Activated T-cell treated with anti-CD3 and anti-CD28 coated beads for 4 hours (primary cell): ENCODE results near the gene ANKRD11.
"Not testable (repeated sequence)": the region's sequence is repeated elsewhere in the genome, so short reads cannot be mapped to it uniquely, and the experiment has no call there.

Experiments
- DNase-seq: peaks from one replicate; pipeline ENCODE4 v3.0.0-alpha.2; 2020

Gene ANKRD11

DNA sequence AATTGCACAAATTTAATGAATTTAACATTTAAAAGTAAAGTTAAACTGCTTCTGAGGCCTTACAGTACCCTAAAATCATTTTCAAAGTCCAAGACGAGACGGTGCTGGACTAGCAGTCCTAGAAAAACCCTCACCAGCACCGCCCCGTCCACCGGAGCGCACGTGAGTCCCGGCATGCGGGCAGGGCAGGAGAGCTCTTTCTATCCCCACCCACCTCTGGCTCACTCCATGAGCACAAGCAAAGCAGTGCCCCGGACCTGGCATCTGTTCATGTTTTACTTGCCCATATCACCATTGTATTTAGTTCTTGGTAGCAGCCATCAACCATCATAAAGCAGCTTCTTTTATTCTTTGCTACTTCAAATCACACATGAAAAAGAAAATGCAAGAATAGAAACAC, 41.7 kb downstream of the ANKRD11 start:
- no peak for DNase-seq

DNA sequence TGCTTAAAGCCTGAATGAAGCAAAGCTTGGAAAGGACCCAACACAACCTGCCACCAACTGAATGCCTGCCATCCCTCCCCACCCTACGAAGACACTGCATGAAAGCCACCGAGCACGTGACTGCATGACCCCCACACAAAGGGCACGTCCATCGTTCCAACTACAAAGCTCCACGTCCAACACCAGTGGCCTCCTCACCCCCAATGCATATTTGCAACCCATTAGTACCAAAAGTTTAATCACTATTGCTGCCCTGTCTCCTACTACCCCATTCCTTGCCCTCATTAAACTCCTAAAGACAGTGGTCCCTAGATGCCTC, 43.4 kb downstream of the ANKRD11 start:
- DNase-seq: no peak

DNA sequence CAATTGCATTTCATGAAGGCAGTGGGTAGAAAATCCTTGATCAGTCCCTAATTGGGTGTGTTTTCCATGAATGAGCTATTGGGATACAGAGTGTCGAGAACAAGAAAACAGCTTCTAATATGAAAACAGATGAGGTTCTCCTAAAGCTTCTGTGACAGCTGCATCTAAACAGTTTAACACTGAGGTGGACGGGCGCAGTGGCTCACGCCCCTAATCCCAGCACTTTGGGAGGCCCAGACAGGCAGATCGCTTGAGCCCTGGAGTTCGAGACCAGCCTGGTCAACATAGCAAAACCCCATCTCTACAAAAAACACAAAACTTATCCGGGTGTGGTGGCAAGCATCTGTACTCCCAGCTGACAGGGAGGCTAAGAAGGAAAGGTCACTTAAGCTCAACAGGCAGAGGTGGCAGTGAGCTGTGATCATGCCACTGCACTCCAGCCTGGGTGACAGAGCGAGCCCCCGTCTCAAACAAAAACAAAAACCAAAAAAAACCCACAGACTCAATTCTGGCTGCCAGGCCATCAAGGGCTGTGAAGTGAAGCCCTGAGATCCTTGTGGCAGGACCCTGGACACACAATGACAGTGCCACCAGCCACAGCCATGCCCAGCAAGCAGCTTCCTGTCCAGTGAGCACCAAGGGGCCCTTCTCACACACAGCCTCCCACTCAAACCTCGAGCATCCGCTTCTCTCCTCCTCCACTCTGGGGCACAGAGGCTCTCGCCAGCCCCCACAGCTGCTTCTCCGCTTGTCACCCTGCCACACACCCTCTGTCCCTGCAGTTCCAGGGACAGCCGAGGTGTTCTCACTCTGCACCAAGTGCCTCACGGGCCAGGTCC, 44.0 kb downstream of the ANKRD11 start:
- DNase-seq: no peak

DNA sequence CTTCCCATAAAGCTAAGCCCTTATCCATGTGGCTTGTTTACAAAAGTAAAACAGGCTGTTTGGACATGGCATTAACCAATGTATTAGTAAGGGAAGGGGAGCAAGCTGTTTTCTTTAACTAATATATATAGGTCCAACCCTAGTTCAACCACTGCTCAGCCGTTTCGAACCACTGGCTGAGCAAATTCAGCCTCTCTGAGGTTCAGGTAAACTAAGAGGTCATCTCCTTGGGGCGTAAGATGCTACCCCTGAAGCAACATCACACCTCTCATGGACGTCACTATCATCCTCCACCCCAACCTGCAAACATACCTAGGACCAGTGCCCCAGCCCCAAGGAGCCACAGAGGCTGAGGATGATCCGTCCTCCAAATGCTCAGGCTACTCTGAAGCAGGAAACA, 45.2 kb downstream of the ANKRD11 start:
- DNase-seq: no peak

DNA sequence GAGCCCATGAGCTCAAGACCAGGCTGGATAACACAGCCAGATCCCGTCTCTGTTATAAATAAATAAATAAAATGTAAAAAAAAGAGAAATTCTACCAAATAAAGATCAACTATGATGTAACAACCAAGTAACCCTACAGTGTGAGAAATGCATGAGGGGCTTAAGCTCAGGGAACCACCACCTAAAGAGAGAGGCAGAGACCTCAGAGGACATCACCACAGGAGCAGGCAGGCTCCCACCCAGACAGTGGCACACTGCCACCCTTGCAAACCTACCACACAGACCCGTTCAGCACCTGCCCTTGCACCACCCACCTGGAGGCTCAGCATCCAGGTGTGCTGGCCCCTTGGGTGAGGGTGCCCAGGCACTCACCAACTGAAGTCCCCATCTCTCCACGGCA, 45.6 kb downstream of the ANKRD11 start:
- no peak for DNase-seq

DNA sequence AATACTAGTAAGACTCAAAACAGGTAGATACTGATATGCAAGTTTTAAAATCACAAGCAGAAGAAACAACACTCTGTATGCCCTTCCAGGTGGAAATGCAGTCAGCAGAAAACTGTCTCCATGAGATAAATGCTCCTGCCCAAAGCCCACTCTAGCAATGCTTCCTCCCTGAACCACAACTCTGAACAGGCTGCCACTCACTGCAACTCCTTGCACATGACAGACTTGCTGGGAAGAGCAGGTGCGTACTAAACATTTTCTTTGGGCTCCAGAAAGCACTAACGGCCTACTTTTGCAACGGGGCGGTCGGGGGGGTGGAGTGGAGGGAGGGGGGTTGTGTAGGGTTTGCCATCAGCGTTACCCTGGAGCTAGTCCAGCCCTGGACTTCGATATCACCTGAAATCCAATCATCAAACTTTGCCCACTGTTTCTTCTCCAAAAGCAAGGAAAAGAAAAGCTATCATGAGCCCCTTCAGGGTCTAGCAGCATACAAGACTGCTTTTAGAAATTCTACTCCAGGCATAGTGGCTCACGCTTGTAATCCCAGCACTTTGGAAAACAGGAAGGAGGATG, 46.1 kb downstream of the ANKRD11 start:
- DNase-seq: no peak

DNA sequence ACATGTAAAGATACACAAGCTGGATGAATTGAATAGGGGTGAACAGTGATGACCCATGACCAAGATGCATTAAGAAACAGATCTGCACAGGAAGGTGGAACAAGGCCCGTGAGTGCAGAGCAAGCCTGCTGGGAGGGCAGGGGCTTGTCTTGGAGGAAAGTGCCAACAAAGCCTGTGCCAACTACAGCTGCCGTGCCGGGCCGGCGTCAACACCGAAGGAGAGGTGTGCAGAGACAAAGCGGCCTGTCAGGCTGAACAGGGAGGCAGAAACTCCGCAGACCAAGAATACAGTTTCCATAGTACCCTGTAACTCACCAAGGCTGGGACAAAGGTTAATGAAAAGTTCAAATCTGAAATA, 46.7 kb downstream of the ANKRD11 start:
- DNase-seq: no peak

DNA sequence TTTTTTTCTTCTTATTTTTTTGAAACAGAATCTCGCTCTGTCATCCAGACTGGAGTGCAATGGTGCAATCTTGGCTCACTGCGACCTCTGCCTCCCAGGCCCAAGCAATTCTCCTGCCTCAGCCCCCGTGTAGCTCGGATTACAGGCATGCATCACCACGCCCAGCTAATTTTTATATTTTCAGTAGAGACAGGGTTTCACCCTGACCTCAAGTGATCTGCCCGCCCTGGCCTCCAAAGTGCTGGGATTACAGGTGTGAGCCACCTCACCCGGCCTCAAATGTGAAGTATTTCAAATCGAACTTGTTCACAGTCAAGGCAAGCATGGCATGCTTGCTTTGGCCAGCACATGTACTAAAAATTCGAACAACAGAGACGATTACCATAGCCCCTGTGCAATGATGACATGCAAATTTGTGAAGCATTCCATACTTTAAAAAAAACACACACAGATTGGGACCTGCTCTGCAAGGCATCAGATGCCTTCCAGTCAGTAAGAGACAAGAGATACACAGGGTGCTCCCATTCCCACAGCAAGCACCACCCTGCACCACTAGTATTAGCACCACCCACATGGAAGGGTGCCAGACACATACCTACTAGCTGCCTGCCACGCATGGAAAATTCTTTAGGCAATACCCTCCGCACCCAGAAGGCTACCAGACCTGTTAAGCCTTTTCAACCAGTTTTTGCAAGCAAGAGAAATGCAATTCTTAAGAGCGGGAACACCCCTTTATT, 47.2 kb downstream of the ANKRD11 start:
- DNase-seq: no peak

DNA sequence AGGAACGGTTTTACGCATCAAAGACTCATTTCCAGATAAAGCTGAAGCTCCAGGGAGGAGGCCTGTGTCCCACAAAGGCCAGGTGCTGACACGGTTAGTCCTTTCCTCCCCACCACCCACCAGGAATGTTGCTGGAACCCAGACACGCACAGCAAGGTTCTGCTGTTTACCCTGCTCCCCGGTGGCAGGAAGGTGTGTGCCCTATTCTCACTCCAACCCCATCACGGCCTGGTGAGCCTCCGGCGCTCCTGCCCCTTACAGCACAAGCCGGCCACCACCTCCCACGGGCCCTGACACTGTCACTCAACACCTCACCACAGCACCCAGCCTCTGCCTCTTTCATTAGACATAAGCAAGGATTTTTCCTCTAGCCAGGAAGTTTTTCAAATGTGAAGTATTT, 47.8 kb downstream of the ANKRD11 start:
- no peak for DNase-seq

DNA sequence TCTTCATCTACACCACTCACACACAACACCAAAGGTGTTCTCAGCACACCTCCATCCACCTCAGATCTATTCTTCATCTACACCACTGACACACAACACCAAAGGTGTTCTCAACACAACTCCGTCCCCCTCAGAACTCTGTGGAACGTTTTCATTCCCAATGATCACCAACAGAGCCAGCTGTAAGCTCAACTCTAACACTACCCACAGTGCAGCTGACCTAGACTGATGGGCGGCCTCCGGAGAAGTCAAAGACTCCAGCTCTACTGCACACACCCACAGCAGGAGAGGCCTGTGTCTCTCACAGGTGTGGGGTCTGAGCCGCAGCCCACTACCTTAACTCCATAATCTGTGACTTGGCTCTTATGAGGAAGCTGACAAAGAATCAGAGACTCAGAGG, 50.7 kb downstream of the ANKRD11 start:
- no peak for DNase-seq

DNA sequence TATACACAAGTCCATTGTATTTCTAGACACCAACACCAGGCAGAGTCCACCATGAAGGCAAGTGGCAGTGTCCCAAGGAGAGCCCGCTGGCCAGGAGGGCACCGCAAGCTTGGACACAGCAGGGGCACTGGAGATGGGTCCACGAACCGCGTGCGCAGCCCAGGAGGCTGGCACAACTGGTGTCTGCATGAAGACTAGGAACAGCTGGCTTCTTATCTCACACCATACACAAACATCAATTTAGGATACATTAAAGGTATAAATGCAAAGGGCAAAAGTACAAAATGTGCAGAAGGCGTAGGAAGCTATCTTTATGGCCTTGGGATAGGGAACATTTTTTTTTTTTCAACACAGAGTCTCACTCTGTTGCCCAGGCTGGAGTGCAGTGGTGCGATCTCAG, 52.4 kb downstream of the ANKRD11 start:
- no peak for DNase-seq

DNA sequence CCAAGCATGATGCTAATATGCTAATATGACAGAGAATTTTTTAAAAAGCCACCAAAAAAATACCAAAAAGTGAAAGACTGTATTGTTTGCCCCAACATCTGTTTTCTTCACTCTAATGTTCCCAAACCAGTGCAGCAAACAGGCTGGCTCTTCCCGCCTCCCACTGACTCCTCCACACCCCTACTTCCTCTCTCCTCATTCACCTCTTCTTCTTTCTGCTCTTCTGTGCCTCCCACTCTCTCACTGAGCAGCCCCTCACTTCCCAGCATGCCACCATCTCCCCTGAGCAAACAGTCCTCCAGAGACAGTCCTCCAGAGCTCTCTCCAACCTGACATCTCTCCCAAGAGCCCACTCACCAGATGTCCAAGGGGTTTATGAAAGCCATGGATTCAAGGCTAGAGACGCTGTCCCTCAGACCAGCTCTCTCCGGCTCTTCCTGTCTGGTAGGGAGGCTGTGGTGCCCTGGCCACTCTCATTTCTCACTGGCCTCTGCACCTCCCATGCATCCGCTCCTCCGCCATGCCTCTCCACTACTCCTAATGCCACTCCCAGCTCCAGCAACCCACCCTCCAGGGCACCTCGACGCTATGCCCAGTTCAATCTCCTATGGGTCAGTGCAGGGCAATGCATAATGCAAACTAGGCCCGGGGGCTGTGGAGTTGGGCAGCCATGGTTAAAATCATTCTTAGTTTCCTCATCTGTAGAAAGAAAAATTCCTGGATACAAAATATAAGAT, 52.9 kb downstream of the ANKRD11 start:
- no peak for DNase-seq

DNA sequence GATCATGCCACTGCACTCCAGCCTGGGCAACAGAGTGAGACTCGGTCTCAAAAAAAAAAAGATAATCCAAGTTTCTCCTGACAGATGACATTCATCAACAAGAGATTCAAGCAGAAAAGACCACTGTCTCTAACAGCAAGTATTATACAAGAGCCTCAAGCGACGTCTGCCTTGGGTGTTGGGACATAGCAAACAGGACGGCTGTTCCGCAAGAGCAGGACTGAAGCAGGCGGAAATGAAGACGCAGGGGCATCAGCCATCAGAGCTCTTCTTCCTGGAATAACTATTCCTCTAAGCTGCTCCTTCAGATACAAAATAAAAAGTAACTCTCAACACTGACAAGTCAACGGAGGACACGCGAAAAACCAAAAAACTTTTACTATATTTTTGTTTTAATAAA, 54.0 kb downstream of the ANKRD11 start:
- DNase-seq: no peak

DNA sequence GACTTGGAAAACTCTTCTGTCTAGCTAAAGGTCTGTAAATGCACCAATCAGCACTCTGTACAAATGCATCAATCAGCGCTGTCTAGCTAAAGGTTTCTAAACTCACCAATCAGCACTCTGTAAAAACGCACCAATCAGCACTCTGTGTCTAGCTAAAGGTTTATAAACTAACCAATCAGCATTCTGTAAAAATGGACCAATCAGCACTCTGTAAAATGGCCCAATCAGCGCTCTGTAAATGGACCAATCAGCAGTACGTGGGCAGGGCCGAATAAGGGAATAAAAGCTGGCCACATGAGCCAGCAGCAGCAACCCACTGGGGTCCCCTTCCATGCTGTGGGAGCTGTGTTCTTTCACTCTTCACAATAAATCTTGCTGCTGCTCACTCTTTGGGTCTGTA, 55.3 kb downstream of the ANKRD11 start:
- DNase-seq: not testable (repeated sequence)

DNA sequence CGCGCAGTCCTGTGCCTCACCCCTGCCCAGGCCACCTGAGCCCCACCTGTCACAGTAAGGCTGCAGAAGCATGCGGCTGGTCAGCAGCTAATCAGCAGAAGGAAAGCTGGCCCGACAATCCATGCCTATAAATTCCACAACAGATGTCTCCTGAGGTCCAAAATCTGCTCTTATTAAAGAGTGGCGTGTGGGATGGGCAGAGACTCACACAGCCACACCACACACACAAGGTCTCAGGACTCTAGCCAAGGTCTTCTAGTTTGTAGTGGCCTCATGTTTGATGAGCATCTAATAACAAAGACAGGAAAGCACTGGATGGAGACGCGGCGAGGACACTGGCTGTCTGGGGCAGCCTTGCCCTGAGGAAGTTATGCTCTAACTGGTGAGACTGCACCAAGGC, 55.9 kb downstream of the ANKRD11 start:
- no peak for DNase-seq

DNA sequence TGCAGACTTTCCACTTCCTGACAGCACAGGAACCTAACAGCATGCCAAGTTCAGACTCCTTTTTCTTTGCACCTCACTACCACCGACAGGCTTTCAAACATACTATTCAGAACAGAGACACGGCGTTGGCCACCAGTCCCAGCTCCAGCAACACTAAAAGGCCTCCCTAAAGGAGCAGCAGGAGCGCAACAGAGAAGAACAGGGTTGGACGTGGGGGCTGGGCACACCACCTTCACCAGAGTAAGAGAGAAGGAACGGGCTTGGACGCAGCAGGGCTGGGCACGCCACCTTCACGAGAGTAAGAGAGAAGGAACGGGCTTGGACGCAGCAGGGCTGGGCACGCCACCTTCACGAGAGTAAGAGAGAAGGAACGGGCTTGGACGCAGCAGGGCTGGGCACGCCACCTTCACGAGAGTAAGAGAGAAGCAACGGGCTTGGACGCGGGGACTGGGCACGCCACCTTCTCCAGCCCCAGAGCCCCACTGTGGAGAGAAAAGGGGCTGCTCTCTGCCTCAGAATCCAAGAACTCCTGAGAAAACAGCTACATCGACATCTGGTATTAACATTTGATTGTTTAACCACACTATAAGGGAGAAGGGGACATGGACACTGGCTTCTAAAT, 56.9 kb downstream of the ANKRD11 start:
- not testable (repeated sequence) for DNase-seq

DNA sequence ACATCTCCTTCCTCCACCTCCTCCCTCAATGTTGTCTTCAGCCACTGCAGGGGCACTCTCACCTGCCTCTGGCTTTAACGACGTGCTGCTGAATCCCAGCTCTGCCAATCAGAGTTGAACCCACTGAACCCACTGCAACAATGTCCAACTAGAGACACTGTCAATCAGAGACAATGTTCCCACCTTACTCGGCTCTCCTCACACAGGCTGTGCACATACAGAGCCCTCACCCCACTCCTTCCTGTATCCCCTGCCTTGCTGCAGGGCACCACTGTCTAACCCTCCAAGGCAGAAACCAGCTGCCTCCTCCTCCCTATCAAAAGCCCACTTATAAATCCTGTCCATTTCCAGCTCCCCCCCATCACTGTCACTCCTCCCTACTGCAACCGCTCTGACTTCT, 58.7 kb downstream of the ANKRD11 start:
- no peak for DNase-seq

DNA sequence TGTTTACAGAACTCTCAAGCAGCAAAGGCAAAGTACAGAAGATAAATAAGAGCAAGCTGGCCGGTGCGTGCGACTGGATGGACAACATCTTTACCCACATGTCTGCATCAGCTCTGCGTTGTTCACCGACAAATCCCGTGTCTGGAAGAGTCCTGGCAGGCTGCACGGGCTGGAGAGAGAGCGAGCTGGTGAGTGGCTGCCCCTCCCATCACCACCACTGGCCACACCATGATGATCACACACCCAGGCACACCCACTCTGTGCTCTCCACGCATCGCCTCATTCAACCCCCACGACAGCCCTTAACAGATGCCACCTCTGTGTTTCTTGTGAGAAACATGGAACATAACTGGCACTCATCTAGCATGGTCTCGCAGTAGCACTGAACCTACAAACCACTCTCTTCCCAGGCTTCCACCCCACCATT, 59.2 kb downstream of the ANKRD11 start:
- no peak for DNase-seq

DNA sequence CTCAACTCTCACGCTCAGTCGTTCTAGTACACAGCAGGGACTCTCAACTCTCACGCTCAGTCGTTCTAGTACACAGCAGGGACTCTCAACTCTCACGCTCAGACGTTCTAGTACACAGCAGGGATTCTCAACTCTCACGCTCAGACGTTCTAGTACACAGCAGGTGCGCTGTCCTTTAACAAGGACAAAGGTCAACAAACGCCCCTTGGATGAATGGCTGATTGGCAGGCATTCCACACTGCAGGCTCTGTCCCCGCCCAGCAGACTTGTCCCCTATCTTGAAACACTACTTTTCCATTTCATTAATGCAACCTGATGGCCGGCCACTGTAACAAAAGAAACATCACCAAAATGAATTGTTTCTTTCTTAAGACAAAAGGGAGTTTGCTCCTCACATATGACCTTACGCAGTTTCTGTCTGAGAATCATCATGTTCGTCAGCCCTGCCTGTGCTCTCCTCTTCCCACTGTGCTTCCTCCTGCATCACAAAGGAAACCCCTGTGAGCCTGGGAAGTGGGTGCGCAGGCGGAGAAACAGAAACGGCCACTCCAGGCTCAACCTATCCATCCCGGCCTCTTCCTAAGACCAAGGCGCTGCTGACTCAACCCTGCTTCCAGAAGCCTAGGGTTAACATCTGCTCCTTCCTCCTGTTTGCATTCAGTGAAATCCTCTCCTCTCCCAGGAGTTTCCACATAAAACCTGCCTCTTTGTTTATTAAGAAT, 59.8 kb downstream of the ANKRD11 start:
- no peak for DNase-seq

DNA sequence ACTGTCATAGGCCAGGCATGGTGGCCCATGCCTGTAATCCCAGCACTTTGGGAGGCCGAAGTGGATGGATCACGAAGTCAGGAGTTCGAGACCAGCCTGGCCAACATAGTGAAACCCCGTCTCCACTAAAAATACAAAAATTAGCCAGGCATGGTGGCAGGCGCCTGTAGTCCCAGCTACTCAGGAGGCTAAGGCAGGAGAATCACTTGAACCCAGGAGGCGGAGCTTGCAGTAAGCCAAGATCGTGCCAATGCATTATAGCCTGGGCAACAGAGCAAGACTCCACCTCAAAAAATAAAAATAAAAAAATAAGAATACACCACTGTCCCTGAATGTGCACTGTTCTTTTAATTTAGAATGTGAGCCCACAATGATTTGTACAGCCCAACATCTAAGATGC, 61.8 kb downstream of the ANKRD11 start:
- DNase-seq: not testable (repeated sequence)

DNA sequence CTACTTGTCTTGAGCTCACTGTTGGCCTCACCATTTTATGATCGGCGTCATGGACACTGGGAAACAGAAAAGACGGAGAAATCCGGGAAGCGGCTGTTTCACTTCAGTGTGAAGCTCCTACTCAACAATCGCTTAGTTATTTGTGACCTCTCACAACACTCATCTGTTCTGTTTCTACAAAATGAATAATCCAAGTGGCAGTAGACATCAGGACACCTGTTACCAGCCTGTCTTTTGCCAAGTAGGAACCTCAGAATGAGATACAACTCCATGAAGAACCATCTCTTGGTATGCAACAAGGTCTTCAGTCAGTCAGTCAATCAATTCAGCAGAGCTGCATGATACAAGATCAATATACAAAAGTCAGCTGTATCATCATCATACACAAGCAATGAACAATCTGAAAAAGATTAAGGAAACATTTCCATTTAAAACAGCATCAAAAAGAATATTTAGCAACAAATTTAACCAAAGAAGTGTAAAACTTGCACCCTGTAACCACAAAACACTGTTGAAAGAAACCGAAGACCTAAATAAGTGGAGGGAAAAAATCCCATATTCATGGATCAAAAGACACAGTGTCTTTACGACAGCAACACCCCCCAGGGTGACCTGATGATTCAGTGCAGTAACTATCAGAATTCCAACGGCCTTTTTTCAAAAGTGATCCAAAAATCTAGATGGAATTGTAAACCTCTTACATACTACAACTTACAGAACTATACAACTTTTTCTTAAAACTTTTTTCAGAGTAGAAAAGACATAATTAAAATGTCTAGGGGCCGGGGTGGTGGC, 63.4 kb downstream of the ANKRD11 start:
- DNase-seq: no peak

DNA sequence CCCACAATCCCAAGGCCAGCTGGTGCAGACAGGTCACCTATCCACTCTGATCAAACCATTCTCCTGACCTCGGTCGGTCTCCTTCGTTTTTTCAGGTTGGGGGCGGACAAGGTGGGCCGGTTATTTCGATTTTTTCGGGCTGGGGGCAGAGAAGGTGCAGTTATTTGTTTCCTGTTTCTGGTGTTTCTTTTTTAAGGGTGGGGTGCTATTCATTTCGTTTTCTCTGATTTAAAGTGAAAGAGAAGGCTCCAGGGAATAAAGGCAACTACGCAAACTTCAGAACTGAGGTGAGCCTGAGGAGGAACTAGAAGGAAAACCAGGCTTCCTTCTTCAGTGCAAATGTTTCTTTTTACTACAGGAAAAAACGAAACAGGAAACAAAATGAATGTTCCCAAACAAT, 64.8 kb downstream of the ANKRD11 start:
- no peak for DNase-seq
